K562 (cell line): ENCODE results near the gene MPST. TPM values are rescaled to one million over a fixed set of nuclear protein-coding genes. Genes with fewer than 3 reads are reported as not detected.

Source experiments
- ATAC-seq: fragments of 200-7000 bp; cut with Tn5 transposase; 3 replicates; pipeline ENCODE4 v1.9.1; 2020; ENCODE audit warnings: moderate library complexity
- BruUV-seq: library from RNA; stranded (reverse); fragments of 400-500 nt; replicated peaks from 2 replicates; lab custom pipeline; 2021; lab: Mats Ljungman, UMichigan
- CTCF ChIA-PET: fragments of 300-600 bp; formaldehyde crosslinking; extraction: SDS; loops from one replicate; lab custom pipeline; 2021; ENCODE audit warnings: low intra/inter-chr PET ratio; lab: Yijun Ruan, JAX
- POLR2A ChIA-PET: fragments of 300-600, 350-650 bp; sonication (Branson Sonifier 250); formaldehyde crosslinking; extraction: SDS; loops from one replicate; lab custom pipeline; 2021; ENCODE audit warnings: antibody characterized with exemption, inconsistent platforms; lab: Yijun Ruan, JAX
- DNase-seq, 4 experiments: peaks; one replicate each; pipeline versions ENCODE4 v3.0.0 to v3.0.0-alpha.2; 2011 to 2018; ENCODE audit warnings: low spot score in 3 of 4, mixed read lengths in 3 of 4; ENCODE audit errors: extremely low read depth in 1 of 4
- FAIRE-seq: peaks from 2 replicates; lab custom pipeline; 2011; peaks lifted over from hg19 to GRCh38; lab: Jason Lieb, UNC
- H2AFZ ChIP-seq: 2 replicates; pipeline ENCODE4 v1.6.0; 2011; ENCODE audit warnings: low read depth, low read length, control low read depth, inconsistent platforms
- H3K27ac ChIP-seq: fragments of 200-600 bp; 3 replicates; pipeline ENCODE4 v1.8.0; 2011; ENCODE audit warnings: low read depth, mild to moderate bottlenecking, control low read depth, inconsistent platforms, low read length, moderate library complexity, mixed read lengths; ENCODE audit errors: extremely low read depth
- H3K27me3 ChIP-seq, 2 experiments: fragments of 300-600 bp in 1 of 2; 2 replicates in 1 of 2; 3 replicates in 1 of 2; pipeline versions ENCODE4 v1.6.0 to v1.8.0; 2011; ENCODE audit warnings: inconsistent platforms in 2 of 2, low read length in 2 of 2, mild to moderate bottlenecking in 1 of 2, mixed read lengths in 1 of 2, moderate library complexity in 1 of 2; ENCODE audit not compliant: control insufficient read depth in 2 of 2, insufficient read depth in 2 of 2
- H3K36me3 ChIP-seq: fragments of 300-600 bp; 3 replicates; pipeline ENCODE4 v1.8.0; 2011; ENCODE audit warnings: mild to moderate bottlenecking, low read length, inconsistent platforms; ENCODE audit not compliant: control insufficient read depth, insufficient read depth
- H3K4me1 ChIP-seq, 2 experiments: fragments of 200-600 bp in 1 of 2; replicated peaks in 1 of 2; 2 replicates in 1 of 2; 3 replicates in 1 of 2; pipeline versions ENCODE4 v1.5.1 to v1.8.0; 2011; ENCODE audit warnings: inconsistent platforms in 2 of 2, low read length in 2 of 2, mild to moderate bottlenecking in 1 of 2, mixed read lengths in 1 of 2, moderate library complexity in 1 of 2; ENCODE audit not compliant: control insufficient read depth in 2 of 2, insufficient read depth in 2 of 2
- H3K4me2 ChIP-seq: 2 replicates; pipeline ENCODE4 v1.6.1; 2011; ENCODE audit warnings: low read length, control low read depth, inconsistent platforms, mixed read lengths; ENCODE audit not compliant: insufficient read depth
- H3K4me3 ChIP-seq: fragments of 200-600 bp; sonication (generic), shearing (Covaris generic); 2 replicates; pipeline ENCODE4 v1.5.1; 2016; ENCODE audit warnings: control low read depth, inconsistent platforms
- H3K79me2 ChIP-seq: fragments of 200-600 bp; 3 replicates; pipeline ENCODE4 v1.8.0; 2011; ENCODE audit warnings: low read length, inconsistent platforms; ENCODE audit not compliant: control insufficient read depth, insufficient read depth
- H3K9ac ChIP-seq, 2 experiments: 2 replicates each; pipeline versions ENCODE4 v1.6.0 to v1.6.1; 2011; ENCODE audit warnings: low read depth in 2 of 2, low read length in 2 of 2, control low read depth in 1 of 2, inconsistent platforms in 1 of 2, mild to moderate bottlenecking in 1 of 2, mixed read lengths in 1 of 2; ENCODE audit not compliant: insufficient read depth in 1 of 2
- H3K9me1 ChIP-seq: one replicate; pipeline ENCODE4 v1.6.0; 2011; ENCODE audit warnings: inconsistent platforms, mild to moderate bottlenecking, low read length, moderate library complexity; ENCODE audit not compliant: control insufficient read depth, insufficient read depth
- H3K9me3 ChIP-seq: replicated peaks from 2 replicates; pipeline ENCODE4 v1.5.1; 2011; ENCODE audit warnings: low read depth, low read length, inconsistent platforms; ENCODE audit not compliant: control insufficient read depth, insufficient read depth
- H4K20me1 ChIP-seq: replicated peaks from 2 replicates; pipeline ENCODE4 v1.6.1; 2011; ENCODE audit warnings: low read length, inconsistent platforms, mixed read lengths; ENCODE audit not compliant: control insufficient read depth, insufficient read depth
- ATF3 ChIP-seq, 2 experiments: fragments of 450-650 bp in 1 of 2; sonication (generic) in 1 of 2; formaldehyde crosslinking in 1 of 2; IDR thresholded peaks in 1 of 2; conservative IDR thresholded peaks in 1 of 2; 2 replicates each; pipeline versions ENCODE4 v1.6.1 to v1.8.1; 2016 to 2023; ENCODE audit warnings: mild to moderate bottlenecking in 2 of 2, moderate library complexity in 2 of 2, inconsistent platforms in 1 of 2, missing genetic modification reagents in 1 of 2
- BCOR ChIP-seq: fragments of 450-650 bp; IDR thresholded peaks from 2 replicates; pipeline ENCODE4 v1.6.1; 2016
- CBX1 ChIP-seq: sonication (generic); IDR thresholded peaks from 2 replicates; pipeline ENCODE4 v1.6.1; 2016; ENCODE audit warnings: antibody characterized with exemption, low read depth, mild to moderate bottlenecking
- CBX3 ChIP-seq, 2 experiments: IDR thresholded peaks; 1 replicate in 1 of 2; 2 replicates in 1 of 2; pipeline ENCODE4 v1.6.1; 2012; ENCODE audit warnings: inconsistent platforms in 2 of 2, low read length in 2 of 2, borderline replicate concordance in 1 of 2, control low read depth in 1 of 2
- CTCF ChIP-seq, 3 experiments: IDR thresholded peaks in 2 of 3; conservative IDR thresholded peaks in 1 of 3; 2 replicates each; pipeline ENCODE4 v1.5.1; 2011 to 2012; ENCODE audit warnings: low read length in 3 of 3, mild to moderate bottlenecking in 3 of 3, control low read depth in 2 of 3, improper control_type of control experiment in 1 of 3, inconsistent platforms in 1 of 3, low read depth in 1 of 3, mixed read lengths in 1 of 3, moderate library complexity in 1 of 3; ENCODE audit not compliant: insufficient read depth in 2 of 3
- GMEB1 ChIP-seq: fragments of 250-450 bp; sonication (Bioruptor Pico); IDR thresholded peaks from 2 replicates; pipeline ENCODE4 v1.4.0; 2020; ENCODE audit warnings: mild to moderate bottlenecking
- IRF9 ChIP-seq: fragments of 450-650 bp; IDR thresholded peaks from 2 replicates; pipeline ENCODE4 v1.6.1; 2016; ENCODE audit warnings: missing biosample characterization, missing genetic modification characterization
- MCM7 ChIP-seq, 2 experiments: fragments of 450-650 bp; IDR thresholded peaks; 2 replicates each; pipeline ENCODE4 v1.6.1; 2016 to 2018
- POLR2G ChIP-seq: fragments of 200-400 bp; formaldehyde crosslinking; IDR thresholded peaks from 2 replicates; pipeline ENCODE4 v1.6.1; 2017; ENCODE audit warnings: low read depth, mild to moderate bottlenecking, antibody characterized with exemption, low read length, moderate library complexity
- RAD21 ChIP-seq, 2 experiments: fragments of 250-450 bp in 1 of 2; fragments of 450-650 bp in 1 of 2; sonication (Bioruptor Pico) in 1 of 2; formaldehyde crosslinking in 1 of 2; IDR thresholded peaks in 1 of 2; conservative IDR thresholded peaks in 1 of 2; 2 replicates each; pipeline versions ENCODE4 v1.4.0 to v1.8.0; 2020 to 2022; ENCODE audit warnings: mild to moderate bottlenecking in 2 of 2, moderate library complexity in 1 of 2
- ZNF140 ChIP-seq: fragments of 250-450 bp; sonication (Bioruptor Pico); IDR thresholded peaks from 2 replicates; pipeline ENCODE4 v1.8.0; 2021; ENCODE audit warnings: moderate library complexity, mild to moderate bottlenecking, inconsistent platforms
- ZNF384 ChIP-seq: IDR thresholded peaks from 2 replicates; pipeline ENCODE4 v1.6.1; 2012; ENCODE audit warnings: low read depth, low read length, improper control_type of control experiment
- WGBS: fragments of 100-300 bp; shearing (Covaris generic); methylation state at CpG from one replicate; pipeline ENCODE4 v1.1.6; 2016; ENCODE audit warnings: low coverage, mixed read lengths; ENCODE audit not compliant: insufficient coverage; ENCODE audit errors: missing lambda C conversion rate; 5-methylcytosine and 5-hydroxymethylcytosine counted together
- in situ Hi-C: fragments of 300-500 bp; cut with MboI; formaldehyde crosslinking; loops from 4 replicates; pipeline ENCODE4 v1.15.0; 2018; ENCODE audit warnings: inconsistent platforms, mixed read lengths
- intact Hi-C: fragments of 100-400 bp; cut with micrococcal nuclease; formaldehyde crosslinking; loops from 2 replicates; pipeline ENCODE4 v1.14.2; 2022
- polyA plus RNA-seq, 8 experiments: library from polyadenylated mRNA; depleted of rRNA in 4 of 8; stranded (reverse) in 5 of 8; unstranded in 3 of 8; fragments of >200 nt; fragmentation: Nextera tagmentation in 2 of 8; fragmentation: Illumina TruSeq in 1 of 8; extraction: Ambion mirVana in 2 of 8; extraction: Trizol in 1 of 8; gene quantifications; 2 replicates each; pipeline versions ENCODE4 v1.2.1 to v1.2.3, GENCODE V29; 2011 to 2014; ENCODE audit warnings: inconsistent platforms in 1 of 8, missing spikeins in 1 of 8
- total RNA-seq, 7 experiments: library from RNA; depleted of rRNA in 6 of 7; stranded (reverse); fragments of >200 nt in 6 of 7; fragmentation: Illumina TruSeq in 2 of 7; extraction: Trizol in 2 of 7; gene quantifications; 2 replicates each; pipeline versions ENCODE4 v1.2.1 to v1.2.3, GENCODE V29; 2011 to 2021; ENCODE audit warnings: low replicate concordance in 1 of 7

MPST gene
- total and polyA plus RNA-seq, 9 of the 15 experiments (the other 6 are each of a cell fraction or from before 2014, with no cell fraction given), result 0.65 to 104 (median 24.3) TPM

- Histone ChIP-seq H2AFZ (no peak overlapping the region), H3K79me2 (no peaks in the 10 kb centered on the region), H3K4me2 (no peak overlapping the region), H3K36me3 (no peaks in the 10 kb centered on the region; the same call in 2 of the 3 replicates), H4K20me1 (no peaks in the 10 kb centered on the region), H3K9me1 (no peaks in the 10 kb centered on the region), H3K4me3 (no peak overlapping the region), H3K9me3 (peaks cover 14% of the 10 kb centered on the region), H3K9ac (no peak overlapping the region), H3K27ac (no peak overlapping the region), H3K4me1 (peaks cover 13 to 17% of the 10 kb centered on the region in 2 experiments; a peak in 4 of 5 replicates), H3K27me3 (peaks cover 4 to 12% of the 10 kb centered on the region in 2 experiments; a peak in 4 of 5 replicates)
- DNase-seq (peak; percentile 43 to 59 (median 53)), FAIRE-seq (peak; percentile 44), ATAC-seq (no peak)
- BruUV-seq, result no TSS peak
- WGBS, result 52% methylated on average over 8 of the region's 8 CpGs
- POLR2A ChIA-PET, result no interaction called here
- CTCF ChIA-PET, result interaction anchor here (2.4 kb wide), 1 partner anchor 57 kb away, joined by 14 read pairs; no protein-coding TSS in a partner anchor
- intact Hi-C loops (loop anchor here (5.0 kb wide), 1 partner anchor 56 kb away; no protein-coding TSS in a partner anchor), in situ Hi-C loops (no loop called here)
- no peak for TF ChIP-seq ZNF140
- no peak for TF ChIP-seq POLR2G
- peak in 1 of 2 experiments; percentile 75; a peak in 1 of 3 replicates for TF ChIP-seq CBX3 (IDR thresholded peaks at IDR 0.05; ENCODE audit: borderline replicate concordance in 1 of 2, low read length in 2 of 2)
- no peak for TF ChIP-seq ATF3 (IDR thresholded peaks at IDR 0.05)
- no peak for TF ChIP-seq ATF3 (CRISPR knock-in tag; conservative IDR thresholded peaks at IDR 0.05)
- no peak for TF ChIP-seq ZNF384
- TF ChIP-seq RAD21 (CRISPR knock-in tag; conservative IDR thresholded peaks at IDR 0.05 in 1 of 2, IDR thresholded peaks at IDR 0.05 in 1 of 2), result peak; percentile 29 to 63; a peak in 3 of 4 replicates
- TF ChIP-seq IRF9, result no peak
- peak; percentile 55 to 83 (median 66) for TF ChIP-seq CTCF (IDR thresholded peaks at IDR 0.05 in 2 of 3, conservative IDR thresholded peaks at IDR 0.05 in 1 of 3; ENCODE audit: insufficient read depth in 2 of 3, low read depth in 1 of 3, low read length in 3 of 3)
- no peak for TF ChIP-seq GMEB1
- TF ChIP-seq CBX1, result peak; percentile 40; the same call in 1 of the 2 replicates
- TF ChIP-seq BCOR, result peak; percentile 34; the same call in 1 of the 2 replicates
- TF ChIP-seq MCM7 (IDR thresholded peaks at IDR 0.05), result no peak
Measured at GRCh38 chr22:36986242-36986821, 33.2 kb upstream of the MPST start.
